Subcutaneous adipose tissue (tissue), 4 donors: ENCODE results near the gene ACADSB. TPM values are rescaled to one million over a fixed set of nuclear protein-coding genes. Genes with fewer than 3 reads are reported as not detected.

ENCODE experiments used
- total RNA-seq, 4 donors: library from RNA; depleted of rRNA; stranded (reverse); fragments of >200 nt; gene quantifications; one replicate each; pipeline ENCODE4 v1.1.0, GENCODE V29; 2016
- TF ChIP-seq, protein P1 (sequence below): fragments of 450-650 bp; IDR thresholded peaks from one replicate; pipeline ENCODE4 v1.5.1; 2016; ENCODE audit warnings: low read depth, mild to moderate bottlenecking, control low read depth, antibody characterized with exemption, moderate library complexity

Gene ACADSB
- total RNA-seq, 4 donors from 2014 or later = 15.6 to 25.6 (median 19.6) TPM

DNA sequence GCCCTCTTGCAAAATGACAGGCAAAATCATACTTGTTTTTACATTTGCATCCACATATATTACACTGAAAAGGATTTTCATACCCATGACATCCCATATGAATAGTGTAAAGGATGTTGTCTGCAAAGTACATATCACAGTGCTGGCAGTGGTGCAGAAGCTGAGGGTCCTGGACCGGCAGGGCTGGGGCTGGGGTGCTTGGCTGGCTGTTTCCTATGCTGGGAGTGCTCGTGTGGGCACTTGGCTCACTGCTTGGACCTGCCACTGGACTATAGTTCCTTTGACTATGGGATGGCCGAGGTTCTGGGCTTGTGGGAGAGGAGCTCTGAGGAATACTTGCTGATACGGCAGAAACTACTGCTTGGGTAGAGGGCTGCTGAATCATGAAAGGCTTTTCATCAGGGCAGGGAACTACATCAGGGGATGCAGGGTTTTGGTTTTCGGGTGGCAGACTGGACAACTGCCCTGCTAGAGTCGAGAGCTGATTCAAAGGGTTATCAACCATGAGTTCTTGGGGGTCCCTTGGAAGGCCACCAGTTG, 14.9 kb upstream of the ACADSB start:
- TF ChIP-seq, protein P1, sequence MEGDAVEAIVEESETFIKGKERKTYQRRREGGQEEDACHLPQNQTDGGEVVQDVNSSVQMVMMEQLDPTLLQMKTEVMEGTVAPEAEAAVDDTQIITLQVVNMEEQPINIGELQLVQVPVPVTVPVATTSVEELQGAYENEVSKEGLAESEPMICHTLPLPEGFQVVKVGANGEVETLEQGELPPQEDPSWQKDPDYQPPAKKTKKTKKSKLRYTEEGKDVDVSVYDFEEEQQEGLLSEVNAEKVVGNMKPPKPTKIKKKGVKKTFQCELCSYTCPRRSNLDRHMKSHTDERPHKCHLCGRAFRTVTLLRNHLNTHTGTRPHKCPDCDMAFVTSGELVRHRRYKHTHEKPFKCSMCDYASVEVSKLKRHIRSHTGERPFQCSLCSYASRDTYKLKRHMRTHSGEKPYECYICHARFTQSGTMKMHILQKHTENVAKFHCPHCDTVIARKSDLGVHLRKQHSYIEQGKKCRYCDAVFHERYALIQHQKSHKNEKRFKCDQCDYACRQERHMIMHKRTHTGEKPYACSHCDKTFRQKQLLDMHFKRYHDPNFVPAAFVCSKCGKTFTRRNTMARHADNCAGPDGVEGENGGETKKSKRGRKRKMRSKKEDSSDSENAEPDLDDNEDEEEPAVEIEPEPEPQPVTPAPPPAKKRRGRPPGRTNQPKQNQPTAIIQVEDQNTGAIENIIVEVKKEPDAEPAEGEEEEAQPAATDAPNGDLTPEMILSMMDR = no peak

DNA sequence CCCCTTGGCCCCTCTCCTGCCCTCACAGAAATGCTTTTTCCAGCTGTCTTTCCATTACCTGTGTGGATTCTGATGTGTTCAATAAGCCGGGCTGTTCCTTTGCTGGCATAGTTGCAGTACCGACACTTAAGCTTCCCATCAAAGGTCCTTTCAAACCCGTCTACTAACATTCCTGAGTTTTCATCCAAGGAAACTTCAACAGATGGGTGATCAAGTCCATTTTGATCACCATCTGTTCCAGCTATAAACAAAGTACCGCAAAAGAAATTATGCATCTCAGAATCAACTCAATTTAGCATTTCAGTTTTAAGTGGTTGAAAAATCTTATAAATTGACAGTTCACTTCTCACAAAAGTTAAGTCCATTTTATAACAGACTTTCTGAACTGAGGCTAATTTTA, 12.9 kb upstream of the ACADSB start:
- TF ChIP-seq, protein P1 = no peak

DNA sequence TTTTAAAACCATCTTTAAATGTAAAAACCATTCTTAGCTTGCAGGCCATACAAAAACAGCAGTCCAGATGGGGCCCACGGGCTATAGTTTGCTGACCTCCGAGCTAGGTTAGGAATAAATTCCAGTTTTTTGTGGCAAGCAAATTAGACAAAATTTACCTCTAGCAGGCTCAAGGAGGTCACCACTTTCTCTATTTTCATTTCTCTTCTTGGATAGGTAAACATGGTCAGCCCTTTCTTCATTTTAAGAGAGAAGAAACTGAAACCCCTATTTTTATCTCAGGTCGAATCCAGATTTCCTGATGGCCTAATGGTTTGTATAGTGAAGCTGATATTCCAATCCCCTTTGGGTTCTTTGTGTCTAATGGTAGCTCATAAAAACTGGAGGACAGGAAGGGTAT, 10.9 kb upstream of the ACADSB start:
- TF ChIP-seq, protein P1 = no peak

DNA sequence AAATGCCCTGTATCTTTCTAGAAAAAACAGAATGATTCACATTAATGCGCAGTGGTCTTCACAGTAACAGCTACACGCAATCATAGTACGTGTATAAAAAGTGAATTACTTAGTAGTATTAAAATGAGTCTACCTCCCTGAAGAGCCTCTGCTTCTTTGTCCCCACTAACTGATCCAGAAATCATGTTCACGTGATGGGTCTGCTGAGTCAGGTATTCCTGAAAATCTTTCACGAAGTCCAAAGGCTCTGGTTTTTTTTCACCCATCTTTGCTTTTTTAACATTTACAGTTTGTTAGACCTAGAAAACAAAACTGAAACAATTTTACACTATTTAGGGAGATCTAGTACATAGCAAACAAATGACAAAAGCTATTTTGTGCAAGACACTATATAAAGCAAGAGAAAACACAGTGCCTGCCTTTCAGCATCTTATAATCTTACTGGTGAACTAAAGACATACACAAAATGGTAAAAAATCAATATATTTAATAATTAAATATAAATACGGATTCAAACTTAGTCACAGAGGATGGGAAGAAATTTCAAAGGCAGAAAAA, 10.4 kb upstream of the ACADSB start:
- TF ChIP-seq, protein P1 = no peak

DNA sequence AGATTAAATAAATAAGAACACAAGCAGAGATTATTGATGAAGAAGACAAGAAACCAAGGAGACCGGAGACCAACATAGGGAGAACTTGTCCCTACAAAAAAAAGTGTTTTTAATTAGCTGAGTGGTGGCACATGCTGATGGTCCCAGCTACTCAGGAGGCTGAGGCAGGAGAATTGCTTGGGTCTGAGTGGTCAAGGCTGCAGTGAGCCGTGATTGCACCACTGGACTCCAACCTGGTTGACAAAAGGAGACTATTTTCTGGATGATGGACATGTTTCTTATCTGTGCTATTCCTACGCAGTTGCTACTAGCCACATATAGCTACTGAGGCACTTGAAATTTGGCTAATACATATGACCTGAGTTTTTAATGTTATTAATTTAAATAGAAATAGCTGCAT, 9.9 kb upstream of the ACADSB start:
- TF ChIP-seq, protein P1 = no peak

DNA sequence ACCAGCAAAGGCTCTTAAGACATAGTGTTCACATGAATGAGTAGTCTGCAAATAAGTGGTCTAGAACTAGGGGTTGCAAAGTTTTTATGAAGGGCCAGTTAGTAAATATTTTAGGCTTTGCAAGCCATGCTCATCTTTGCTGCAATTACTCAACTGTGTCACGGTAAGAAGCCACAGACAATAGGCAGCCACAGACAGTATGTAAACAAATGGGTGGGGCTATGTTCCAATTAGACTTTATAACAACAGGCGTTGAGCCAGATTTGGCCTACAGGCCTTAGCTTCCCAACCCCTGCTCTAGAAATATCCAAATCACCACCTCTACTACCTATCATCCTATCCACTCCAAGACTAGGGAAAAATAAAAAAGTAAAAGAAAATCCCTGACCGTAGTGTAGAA, 9.5 kb upstream of the ACADSB start:
- TF ChIP-seq, protein P1 = no peak

DNA sequence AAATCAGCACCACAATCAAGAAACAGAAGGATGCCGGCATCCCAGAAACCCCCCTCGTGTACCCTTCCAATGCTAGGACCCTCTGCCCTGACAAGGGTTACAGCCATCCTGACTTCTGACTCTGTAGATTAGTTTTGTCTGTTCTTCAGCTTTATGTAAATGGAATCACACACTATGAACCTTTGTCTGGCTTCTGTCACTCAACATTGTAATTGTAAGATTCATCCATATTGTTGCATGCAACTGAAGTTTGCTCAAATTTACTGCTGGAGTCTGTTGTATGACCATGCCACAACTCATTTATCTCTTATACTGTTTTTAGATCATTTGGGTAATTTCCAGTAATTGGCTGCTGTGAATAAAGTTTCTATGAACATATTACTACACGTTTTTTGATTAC, 8.7 kb upstream of the ACADSB start:
- TF ChIP-seq, protein P1 = no peak
